Renal cortical epithelial cell (primary cell): ENCODE measurements around the gene MYT1. TPM values are rescaled to one million over a fixed set of nuclear protein-coding genes. Genes with fewer than 3 reads are reported as not detected.

Source experiments
- DNase-seq: peaks from one replicate; pipeline ENCODE4 v3.0.0-alpha.2; 2011; ENCODE audit warnings: low read depth
- total RNA-seq: library from RNA; depleted of rRNA; stranded (reverse); fragments of >200 nt; gene quantifications from 2 replicates; pipeline ENCODE4 v1.2.3, GENCODE V29; 2014

The MYT1 gene
- total RNA-seq, 1 donor from 2014 or later = under 0.01 TPM

DNA sequence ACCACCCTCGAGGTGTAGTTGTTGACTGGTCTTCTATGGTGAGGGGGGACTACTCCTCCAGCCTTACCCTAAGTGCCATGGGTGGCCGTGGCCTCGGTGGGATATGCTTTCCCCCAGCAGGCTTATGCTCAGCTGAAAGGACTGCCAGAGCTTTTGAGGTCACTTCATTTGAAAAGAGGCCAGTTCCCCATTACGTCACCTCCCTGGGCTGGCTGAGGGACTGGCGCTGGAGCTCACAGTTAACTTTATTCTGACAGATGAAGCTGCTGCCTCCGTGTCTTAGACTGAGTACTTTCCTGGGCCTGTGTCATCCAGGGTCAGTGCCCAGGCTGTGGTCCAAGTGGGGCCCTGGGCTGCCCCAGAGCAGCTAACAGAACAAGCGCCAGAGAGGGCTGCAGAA, 48.5 kb downstream of the MYT1 start:
- peak; percentile 16 for DNase-seq

DNA sequence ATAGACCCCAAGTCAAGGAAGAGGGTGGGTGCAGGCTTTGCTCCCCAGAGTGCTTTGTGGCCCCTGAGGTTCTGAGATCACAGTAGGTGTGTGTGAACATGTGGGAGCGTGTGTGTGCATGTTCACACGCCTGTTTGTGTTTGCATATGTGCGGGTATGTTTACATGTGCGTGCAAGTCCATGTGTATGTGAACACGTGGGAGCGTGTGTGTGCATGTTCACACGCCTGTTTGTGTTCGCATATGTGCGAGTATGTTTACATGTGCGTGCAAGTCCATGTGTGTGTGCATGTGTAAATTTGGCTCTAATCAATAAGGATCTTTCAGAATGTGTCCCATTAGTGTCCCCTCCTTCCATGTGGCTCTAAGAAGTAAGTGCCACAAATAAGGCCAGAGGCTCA, 49.9 kb downstream of the MYT1 start:
- DNase-seq = no peak

DNA sequence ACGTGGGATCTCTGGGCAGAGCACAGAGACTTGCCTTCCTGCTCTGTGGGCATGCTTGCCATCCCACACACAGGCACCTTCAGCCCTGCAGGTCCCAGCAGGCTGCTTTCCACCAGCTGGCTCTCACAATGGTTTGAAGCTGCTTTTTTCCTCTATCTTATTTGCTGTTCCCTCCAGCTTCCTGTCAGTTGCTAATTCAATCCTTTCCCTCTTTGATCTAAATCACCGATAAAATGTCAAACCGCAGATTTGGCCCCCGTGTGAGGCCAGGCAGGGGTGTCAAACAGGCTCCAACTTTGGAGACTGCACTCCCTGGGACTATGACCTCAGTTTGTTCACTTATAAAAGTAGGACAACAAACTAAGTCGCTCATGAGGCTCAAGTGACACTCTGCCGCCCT, 50.7 kb downstream of the MYT1 start:
- DNase-seq = no peak

DNA sequence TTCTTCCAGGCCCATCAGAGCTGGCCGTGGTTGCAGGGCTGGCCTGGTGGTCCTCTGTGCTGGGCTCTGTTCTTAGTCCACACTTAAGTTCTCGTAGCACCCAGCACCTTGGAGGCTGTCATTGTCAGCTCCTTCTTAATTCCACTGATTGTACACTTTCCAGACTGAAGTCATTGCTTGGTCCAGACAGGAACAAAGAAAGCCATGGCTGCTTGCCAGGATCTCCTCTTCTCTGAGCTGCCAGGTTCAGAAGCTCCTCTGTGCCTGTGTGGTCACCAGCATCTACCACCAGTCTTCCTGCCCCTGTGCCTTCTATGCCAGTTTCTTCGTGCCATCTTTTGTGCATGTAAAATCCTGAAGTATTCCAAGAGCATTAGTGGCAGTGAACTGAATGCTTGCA, 51.8 kb downstream of the MYT1 start:
- DNase-seq = no peak

DNA sequence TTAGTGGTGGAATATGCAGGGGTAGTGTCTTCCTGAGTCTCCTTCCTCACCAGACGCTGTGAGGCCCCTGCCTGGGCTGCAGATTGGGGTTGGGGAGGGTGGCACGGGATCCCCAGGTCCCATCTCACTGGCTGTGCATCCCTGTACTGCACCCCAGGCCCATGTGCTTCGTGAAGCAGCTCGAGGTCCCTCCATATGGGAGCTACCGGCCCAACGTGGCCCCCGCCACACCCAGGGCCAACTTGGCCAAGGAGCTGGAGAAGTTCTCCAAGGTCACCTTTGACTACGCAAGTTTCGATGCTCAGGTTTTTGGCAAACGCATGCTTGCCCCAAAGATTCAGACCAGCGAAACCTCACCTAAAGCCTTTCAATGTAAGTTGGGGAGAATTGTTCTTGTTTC, 52.7 kb downstream of the MYT1 start:
- DNase-seq = no peak

DNA sequence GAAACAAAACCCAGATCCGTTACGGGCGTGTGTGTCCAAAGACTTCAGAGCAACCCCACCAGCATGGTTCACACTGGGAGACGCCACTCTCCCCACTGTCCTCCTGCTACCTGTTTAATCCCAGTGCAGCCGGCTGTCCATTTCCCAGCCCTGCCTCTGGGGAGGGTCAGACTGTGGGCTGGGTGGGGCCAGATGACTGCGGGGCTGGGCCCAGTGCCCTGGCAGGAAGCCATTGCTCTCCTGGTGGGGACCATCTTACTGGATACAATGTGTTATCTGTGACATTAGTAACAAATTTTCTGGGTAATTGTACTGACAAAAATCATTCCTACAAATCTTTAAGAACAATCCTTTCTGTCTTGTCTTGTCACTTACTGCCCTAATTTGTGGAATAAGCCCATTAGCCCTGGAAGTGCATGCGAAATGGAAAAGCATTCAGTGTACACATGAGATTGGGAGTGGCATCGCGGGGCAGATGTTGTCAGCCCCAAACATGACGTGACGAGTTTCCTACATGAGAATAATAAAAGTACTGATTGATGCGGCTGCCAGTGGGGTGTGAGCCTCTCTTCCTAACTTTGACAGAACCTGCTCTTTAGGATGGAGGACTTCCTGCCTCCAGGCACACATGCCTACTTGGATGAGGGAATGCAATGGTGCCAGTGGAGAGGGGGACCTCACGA, 53.4 kb downstream of the MYT1 start:
- no peak for DNase-seq

DNA sequence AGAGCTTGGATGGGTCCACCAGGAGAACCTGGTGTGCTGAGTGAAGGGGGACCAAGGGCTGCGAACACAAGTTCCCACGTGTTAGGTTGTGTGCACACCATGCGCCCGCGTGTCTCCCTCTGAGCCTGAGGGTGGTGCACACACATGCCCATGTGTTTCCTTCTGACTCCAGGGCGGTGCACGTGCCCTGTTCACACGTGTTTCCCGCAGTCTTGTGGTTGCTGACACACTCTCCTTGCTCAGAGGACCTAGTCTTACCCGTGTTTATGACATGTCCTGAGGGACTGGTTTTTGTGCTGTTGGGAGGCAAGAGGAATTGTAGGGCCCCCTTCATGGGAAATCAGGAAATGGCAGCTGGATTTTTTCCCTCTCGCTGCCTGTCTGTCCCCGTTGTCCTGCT, 55.0 kb downstream of the MYT1 start:
- no peak for DNase-seq

DNA sequence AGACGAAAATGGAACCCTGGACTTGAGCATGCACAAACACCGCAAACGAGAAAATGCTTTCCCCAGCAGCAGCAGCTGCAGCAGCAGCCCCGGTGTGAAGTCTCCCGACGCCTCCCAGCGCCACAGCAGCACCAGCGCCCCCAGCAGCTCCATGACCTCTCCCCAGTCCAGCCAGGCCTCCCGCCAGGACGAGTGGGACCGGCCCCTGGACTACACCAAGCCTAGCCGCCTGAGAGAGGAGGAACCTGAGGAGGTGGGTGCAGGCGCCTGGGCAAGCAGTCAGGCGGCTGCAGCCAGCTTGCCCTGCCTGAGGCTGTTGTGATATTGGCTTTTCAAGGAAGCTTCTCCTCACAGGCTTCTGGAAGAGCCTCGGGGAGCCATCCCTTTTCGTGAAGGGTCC, 55.5 kb downstream of the MYT1 start:
- no peak for DNase-seq

DNA sequence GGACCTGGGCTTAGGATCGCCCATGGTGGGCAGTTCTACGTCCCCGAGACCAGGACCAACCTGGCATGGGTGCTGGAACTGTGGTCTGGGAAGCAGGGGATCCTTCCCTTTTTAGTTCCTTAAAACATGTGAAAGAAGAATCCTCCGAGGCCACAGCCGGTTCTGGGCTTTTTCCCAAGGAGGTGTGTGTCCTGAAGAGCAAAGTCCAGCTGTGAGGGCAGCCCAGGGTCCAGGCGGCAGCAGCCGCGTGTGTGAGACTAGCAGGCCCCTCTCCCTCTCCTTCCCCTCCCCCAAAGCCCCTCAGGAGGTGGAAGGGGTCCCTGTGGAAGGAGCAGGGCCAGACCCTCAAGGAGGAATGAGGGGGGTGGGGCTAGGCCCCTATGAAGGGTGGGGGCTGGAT, 56.2 kb downstream of the MYT1 start:
- no peak for DNase-seq

DNA sequence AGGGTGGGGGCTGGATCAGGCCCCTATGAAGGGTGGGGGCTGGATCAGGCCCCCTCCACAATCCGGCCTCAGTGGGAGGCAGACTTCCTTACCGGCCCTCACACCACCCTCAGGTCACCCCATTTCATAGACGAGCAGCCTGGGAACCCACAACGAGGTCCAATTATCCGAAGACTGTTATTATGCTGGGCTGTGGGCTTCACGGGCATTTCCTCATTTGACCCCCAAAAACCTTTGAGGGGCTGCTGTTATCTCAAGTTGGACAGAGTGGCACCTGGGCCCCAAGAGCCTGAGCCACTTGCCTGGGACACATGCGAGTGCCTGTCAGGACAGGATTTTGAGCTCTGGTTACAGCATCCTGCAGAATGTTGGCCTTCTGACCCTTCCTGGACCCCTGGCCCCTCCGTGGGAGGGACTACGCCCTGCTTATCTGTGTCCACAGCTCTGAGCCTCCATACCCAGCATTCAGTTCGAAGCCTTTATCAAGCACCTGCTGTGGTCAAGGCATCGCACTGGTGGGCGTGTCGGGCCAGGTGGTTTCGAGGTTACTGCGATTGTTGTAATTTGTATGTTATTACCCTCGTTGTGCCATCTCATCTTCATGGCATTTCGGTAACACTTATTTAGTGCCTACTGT, 56.8 kb downstream of the MYT1 start:
- DNase-seq = no peak

DNA sequence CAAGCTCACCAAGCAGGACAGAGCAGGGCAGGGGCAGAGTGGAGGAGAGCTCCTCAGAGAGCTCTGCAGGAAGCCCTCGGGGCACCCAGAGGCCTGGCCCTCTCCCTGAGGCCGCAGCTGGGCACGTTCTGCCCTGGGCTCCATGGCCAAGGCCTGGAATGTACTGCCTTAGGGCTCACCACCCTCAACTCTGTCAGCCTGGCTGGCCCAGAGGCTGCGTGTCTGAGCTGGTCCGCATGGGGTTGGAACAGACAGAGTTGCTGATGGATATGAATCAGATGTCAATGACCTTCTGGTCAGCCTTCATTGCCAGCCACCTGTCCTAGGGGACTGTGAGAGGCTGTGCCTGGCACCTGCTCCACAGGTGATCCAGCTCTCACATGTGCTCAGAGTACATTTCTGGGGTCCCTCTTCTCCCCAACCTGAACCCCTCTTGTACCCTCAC, 58.1 kb downstream of the MYT1 start:
- peak; percentile 73 for DNase-seq

DNA sequence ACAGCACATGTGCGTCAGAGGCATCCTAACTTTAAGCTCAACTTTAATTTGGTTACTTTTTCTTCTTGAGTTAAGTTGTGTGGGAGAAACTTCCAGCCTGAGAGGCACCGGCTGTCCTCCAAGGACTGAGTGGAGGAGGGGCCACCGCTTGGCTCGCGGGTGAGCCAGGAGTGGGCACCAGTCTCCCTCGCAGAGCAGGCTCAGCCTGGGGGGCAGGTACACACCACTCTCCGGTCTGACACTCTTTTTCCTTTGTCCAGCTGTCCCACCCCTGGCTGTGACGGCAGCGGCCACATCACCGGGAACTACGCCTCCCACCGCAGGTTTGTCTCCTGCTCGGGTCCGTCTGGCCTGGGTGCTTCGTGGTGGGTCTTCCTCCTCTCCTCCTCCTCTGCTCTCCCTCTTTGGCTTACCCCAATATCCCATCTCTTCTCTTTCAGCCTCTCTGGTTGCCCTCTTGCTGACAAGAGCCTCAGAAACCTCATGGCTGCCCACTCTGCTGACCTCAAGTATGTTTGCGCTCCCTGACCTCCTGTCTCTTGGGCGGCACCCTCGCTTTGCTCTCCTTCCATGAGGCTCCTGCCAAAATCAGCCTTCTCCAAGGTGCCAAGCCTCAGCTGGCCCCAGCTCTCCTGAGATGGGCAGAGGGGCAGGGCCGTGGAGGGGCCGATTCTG, 58.7 kb downstream of the MYT1 start:
- no peak for DNase-seq

DNA sequence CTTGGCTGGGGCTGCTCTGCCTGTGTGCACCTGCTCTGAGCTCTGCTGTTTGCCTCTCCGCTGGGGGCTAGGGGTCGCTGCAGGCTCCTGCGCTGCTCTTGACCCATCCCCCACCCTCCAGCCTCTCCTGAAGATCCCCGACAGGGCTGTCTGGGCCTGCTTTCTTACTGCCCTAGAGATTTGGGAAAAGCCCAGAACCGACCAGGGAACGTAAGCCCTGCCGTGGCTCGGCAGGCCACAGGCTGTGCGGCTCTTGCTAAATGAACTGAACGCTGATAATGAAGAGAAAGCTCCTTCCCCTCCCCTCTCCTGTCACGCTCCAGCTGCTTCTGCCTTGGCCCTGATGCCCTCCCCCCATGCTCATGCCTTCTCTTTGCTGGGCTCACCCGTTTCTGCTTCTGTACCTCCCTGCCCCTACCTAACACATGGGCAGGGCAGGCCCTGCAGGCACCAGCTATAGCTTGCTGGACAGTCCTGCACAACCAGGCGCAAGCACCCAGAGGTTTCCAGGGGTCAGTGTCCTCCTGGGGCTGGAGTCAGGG, 59.3 kb downstream of the MYT1 start:
- peak; percentile 51 for DNase-seq

DNA sequence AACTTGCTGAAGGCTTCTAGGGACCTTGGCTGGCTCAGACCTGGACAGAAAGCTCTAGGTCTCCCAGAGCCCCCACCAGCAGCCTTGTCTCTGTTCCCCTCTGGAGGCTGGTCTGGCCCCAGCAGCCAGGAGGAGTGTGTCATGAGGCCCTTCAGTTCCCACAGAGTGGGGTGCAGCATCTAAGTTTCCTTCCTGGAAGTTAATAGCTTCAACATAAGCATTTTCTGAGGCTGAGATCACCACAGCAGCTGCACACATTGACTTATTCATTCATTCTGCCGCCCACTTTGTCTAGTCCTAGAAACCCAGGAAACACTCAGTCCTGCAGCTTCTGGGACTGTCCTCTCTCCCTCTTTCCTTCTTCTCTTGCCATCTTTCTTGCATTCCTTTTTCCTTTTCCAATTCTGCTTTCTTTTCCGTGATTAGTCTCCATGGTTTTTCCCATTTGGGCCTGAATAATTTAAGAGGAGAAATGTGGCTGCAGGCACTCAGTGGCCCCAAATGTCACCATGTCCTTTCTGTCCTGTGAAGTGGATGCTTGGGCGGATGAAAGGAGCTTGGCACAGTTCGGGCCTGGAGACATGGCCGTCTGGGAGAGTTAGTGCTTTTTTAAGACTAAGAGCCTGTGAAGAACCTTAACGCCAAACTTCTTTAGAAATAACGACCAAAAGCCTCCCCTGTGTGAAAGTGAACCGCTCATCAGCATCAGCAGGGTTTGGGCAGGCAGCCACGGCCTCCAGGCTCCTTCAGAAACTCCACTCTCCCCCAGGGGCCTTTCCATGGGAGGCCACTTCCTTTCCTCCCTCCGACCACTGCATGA, 60.3 kb downstream of the MYT1 start:
- DNase-seq = peak; percentile 86

DNA sequence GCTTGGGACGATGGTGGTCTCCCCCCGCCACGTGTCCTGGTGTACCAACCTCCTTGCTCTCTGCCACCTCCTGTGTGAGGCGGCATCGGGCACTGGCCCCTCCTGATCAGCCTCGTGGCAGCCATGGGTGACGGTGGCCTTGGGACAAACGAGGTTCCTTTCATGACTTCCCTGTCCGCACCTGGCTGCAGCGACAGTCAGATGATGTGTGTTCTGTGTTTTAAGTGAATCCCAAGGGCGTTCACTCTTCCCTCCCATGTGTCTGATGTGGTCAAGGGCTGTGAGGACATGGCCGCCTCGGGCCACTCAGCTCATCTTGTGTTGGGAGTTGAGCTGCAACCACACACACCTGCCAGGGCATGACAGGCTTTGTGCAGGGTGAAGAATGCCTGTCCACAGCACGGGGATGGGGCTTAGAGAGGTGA, 60.9 kb downstream of the MYT1 start:
- DNase-seq = no peak

DNA sequence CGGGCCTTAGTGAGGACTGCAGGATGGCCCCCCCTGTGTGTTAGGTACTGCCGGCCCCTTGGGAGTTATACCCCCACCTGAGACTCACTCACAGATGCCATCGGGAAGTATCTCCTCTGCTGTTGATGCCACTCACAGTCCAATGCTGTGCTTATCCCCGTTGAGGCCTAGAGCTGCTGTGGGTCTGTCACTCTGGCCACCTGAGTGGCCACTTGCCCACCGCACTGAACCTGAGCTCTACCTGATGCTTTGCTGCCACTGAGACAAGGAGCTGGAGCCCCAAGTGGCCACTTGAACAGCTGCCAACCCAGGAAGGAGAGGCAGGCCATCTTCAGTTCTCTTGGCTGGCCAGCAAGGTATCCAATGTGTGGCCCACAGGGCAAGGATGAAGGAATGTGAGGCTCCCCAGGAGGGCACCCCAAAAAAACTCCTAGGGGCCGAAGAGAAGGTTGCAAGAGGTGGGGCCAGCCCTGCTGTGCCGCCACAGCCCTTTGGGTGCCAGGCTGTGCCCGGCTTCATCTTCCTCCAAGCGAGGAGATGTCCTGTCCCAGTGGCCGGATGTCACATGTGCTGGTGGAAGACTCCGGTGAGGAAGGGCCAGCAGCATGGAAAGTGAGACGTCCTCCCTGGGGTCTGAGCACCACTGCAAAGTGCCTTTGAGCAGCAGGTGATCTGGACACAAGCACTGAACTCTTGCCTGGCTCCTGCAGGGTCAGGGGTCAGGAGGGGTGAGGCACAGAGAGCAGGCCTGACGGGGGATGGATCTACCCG, 61.8 kb downstream of the MYT1 start:
- DNase-seq = no peak

DNA sequence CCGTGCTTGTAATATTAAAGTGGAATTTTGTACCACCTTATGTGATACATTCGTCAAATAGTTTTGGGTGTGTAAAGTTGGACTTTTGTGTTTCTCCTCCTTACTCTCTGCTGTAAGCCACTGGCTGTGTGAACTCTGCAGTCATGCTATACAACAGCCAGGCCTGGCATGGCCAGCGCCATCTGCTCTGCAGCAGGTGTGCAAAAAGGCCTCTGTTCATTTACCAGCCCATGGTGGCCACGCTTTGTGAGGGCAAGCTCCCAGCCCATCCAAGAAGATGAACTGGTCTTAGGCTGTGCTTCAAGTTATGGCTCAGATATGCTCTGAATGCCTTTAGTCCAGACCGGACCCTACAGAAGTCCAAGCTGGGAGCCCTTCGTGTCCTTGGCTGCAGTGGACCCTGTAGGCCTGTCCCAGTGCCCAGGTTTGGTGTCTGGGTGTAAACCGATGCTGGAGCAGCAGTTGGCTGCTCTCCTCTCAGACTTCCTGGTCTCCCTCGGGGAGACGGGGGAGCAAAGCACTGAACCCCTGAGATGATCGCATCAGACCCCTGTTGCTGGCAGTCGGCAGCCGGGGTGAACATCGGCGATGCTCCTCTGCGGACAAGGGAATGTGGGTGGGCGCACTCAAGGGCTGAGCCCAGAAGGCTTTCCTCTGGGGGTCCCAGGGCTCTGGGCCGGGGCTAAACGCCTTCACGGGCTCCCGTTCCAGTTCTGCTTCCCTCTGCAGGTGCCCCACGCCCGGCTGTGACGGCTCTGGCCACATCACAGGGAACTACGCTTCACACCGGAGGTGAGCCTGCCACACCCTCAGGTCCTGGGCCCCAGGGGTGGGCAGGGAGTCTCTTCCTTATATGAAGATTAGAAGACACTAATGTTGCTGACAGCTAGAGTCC, 62.7 kb downstream of the MYT1 start:
- no peak for DNase-seq

DNA sequence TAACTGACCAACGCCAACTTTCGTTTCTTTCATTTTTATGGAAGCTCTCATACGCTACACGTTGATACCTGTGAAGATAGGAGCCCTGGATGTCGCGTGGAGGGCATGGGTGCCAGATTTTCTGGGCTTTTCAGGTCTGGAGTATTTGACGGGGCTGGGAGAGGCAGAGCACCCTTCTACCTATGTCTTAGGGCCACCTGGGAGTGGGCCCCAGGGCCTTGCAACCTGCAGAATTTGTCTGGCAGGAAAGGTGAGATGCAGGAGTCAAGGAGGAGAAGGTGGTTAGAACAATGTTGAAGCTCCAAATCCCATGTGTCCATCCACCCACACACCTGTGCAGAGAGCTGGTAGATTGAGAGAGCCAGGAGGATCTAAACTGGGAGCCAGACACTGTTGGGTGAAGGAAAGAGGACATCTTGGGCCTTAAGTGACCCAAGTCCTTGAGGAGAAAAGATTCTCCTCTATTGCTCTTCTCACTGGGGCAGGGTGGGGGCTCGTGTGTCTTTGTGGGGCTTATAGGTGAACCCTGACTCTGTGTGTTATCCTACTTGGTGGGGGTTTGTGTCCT, 63.9 kb downstream of the MYT1 start:
- no peak for DNase-seq

DNA sequence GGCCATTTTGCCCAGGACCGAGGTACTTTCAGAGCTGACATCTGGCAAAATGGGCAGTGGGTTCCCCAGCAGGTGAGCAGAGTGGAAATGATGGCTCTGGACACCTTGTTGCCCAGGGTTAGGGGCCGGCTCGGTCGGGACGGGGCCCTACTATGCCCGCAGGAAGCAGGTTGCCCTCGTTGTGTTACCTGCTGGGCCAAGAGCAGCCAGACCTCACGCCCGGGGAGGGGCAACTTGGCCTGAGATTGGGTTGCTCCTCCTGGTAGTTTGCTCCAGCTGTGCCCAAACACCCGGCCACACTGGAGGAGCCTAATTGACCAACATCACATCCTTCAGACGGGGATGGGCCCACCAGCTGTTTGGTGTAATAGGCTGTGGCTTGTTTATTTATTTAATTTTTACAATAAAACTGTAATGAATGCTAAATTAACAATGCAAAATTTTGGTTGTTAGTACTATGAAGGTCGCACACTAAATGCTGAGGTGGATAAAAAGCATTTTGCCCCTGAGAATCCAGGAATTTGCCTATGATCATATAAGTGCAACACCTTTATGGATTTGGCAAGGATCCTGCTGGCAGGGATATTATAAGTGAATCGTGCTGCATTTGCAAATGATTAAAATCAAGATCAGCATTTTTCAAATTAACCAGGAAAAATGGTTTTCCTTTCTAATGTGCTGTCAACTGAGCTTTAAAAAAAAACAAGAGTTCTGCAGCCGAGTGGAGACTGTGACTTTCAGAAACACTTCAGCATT, 64.7 kb downstream of the MYT1 start:
- DNase-seq = no peak
